DND-41 (cell line): ENCODE results near the gene COMMD8.

Experiments used
- EZH2 ChIP-seq: IDR thresholded peaks from 3 replicates; pipeline ENCODE4 v1.6.1; 2012; ENCODE audit warnings: borderline replicate concordance, low read depth, mild to moderate bottlenecking, moderate library complexity, low read length, inconsistent platforms; ENCODE audit not compliant: severe bottlenecking
- TF ChIP-seq, protein P1 (sequence below): IDR thresholded peaks from 2 replicates; pipeline ENCODE4 v1.5.1; 2012; ENCODE audit warnings: borderline replicate concordance, low read length, moderate library complexity, mild to moderate bottlenecking; ENCODE audit not compliant: poor library complexity, severe bottlenecking; ENCODE audit errors: extremely low read depth

DNA sequence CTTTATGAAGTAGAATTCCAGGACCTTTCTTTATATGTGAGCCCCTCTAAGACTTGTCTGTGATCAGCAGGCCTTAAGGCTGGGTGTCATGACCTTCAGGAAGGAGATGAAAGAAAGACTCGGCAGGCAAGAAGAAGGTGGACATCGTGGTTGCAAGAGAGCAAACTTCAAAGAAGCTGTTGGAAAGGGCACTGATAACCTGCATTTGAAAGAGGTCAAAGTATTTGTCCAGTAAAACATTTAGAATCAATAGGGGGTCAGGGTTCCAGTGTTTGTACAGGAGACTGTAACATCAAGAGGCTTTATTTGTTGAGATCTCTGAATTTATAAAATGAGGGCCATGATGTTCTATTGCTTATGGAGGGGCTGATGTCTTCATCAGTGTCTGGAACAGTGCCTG is 44.2 kb downstream of the COMMD8 start:
- TF ChIP-seq, protein P1, sequence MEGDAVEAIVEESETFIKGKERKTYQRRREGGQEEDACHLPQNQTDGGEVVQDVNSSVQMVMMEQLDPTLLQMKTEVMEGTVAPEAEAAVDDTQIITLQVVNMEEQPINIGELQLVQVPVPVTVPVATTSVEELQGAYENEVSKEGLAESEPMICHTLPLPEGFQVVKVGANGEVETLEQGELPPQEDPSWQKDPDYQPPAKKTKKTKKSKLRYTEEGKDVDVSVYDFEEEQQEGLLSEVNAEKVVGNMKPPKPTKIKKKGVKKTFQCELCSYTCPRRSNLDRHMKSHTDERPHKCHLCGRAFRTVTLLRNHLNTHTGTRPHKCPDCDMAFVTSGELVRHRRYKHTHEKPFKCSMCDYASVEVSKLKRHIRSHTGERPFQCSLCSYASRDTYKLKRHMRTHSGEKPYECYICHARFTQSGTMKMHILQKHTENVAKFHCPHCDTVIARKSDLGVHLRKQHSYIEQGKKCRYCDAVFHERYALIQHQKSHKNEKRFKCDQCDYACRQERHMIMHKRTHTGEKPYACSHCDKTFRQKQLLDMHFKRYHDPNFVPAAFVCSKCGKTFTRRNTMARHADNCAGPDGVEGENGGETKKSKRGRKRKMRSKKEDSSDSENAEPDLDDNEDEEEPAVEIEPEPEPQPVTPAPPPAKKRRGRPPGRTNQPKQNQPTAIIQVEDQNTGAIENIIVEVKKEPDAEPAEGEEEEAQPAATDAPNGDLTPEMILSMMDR, result no peak
- TF ChIP-seq EZH2, result no peak
